Neural progenitor cell (in vitro differentiated cells): ENCODE measurements around the gene CELSR3. TPM values are rescaled to one million over a fixed set of nuclear protein-coding genes. Genes with fewer than 3 reads are reported as not detected.

Source experiments
- DNase-seq: peaks from one replicate; pipeline ENCODE4 v3.0.0-alpha.2; 2016; ENCODE audit warnings: low spot score
- H2AFZ ChIP-seq: fragments of 200-600 bp; sonication (generic); replicated peaks from 2 replicates; pipeline ENCODE4 v1.6.1; 2016; ENCODE audit warnings: antibody characterized with exemption
- H3F3A ChIP-seq: fragments of 200-600 bp; sonication (generic); 2 replicates; pipeline ENCODE4 v1.6.1; 2016; ENCODE audit warnings: antibody characterized with exemption, low read depth
- H3K27ac ChIP-seq: fragments of 200-600 bp; sonication (generic); 2 replicates; pipeline ENCODE4 v1.5.1; 2016; ENCODE audit warnings: mild to moderate bottlenecking
- H3K27me3 ChIP-seq: fragments of 200-600 bp; sonication (generic); 2 replicates; pipeline ENCODE4 v1.6.1; 2016; ENCODE audit warnings: mild to moderate bottlenecking, moderate library complexity
- H3K36me3 ChIP-seq: fragments of 200-600 bp; sonication (generic); 2 replicates; pipeline ENCODE4 v1.5.1; 2016
- H3K4me1 ChIP-seq: fragments of 200-600 bp; sonication (generic); 2 replicates; pipeline ENCODE4 v1.6.1; 2016; ENCODE audit warnings: mixed run types
- H3K4me2 ChIP-seq: fragments of 200-600 bp; sonication (generic); 2 replicates; pipeline ENCODE4 v1.6.1; 2016
- H3K4me3 ChIP-seq: fragments of 200-600 bp; sonication (generic); 2 replicates; pipeline ENCODE4 v1.5.1; 2016
- H3K79me2 ChIP-seq: fragments of 200-600 bp; sonication (generic); 2 replicates; pipeline ENCODE4 v1.6.1; 2016; ENCODE audit warnings: low read depth
- H3K9ac ChIP-seq: fragments of 200-600 bp; sonication (generic); 2 replicates; pipeline ENCODE4 v1.6.1; 2016
- H3K9me3 ChIP-seq: fragments of 200-600 bp; sonication (generic); 2 replicates; pipeline ENCODE4 v1.5.1; 2016; ENCODE audit warnings: low read depth
- H4K20me1 ChIP-seq: fragments of 200-600 bp; sonication (generic); 2 replicates; pipeline ENCODE4 v1.6.1; 2016; ENCODE audit warnings: low read depth
- H3K27ac Mint-ChIP-seq: 3 replicates; pipeline ENCODE4 v1.8.0; 2021; ENCODE audit warnings: mixed read lengths
- H3K27me3 Mint-ChIP-seq: 2 replicates; pipeline ENCODE4 v1.8.0; 2022; ENCODE audit warnings: low read depth, mild to moderate bottlenecking, inconsistent platforms, moderate library complexity, mixed read lengths; ENCODE audit not compliant: insufficient read depth
- H3K36me3 Mint-ChIP-seq: 3 replicates; pipeline ENCODE4 v1.8.0; 2021; ENCODE audit warnings: mixed read lengths
- H3K4me1 Mint-ChIP-seq: 3 replicates; pipeline ENCODE4 v1.8.0; 2021; ENCODE audit warnings: mixed read lengths
- H3K4me3 Mint-ChIP-seq: 3 replicates; pipeline ENCODE4 v1.8.0; 2021; ENCODE audit warnings: mild to moderate bottlenecking, moderate library complexity, mixed read lengths
- H3K9me3 Mint-ChIP-seq: 3 replicates; pipeline ENCODE4 v1.8.0; 2020; ENCODE audit warnings: mixed read lengths
- EZH2 ChIP-seq: fragments of 200-600 bp; sonication (generic); IDR thresholded peaks from 2 replicates; pipeline ENCODE4 v1.6.1; 2017; ENCODE audit warnings: antibody characterized with exemption, mild to moderate bottlenecking, moderate library complexity
- EZH2phosphoT487 ChIP-seq: fragments of 200-600 bp; sonication (generic); IDR thresholded peaks from 2 replicates; pipeline ENCODE4 v1.6.1; 2017; ENCODE audit warnings: antibody characterized with exemption
- total RNA-seq: library from RNA; depleted of rRNA; stranded (reverse); fragments of >200 nt; gene quantifications from 2 replicates; pipeline ENCODE4 v1.2.3, GENCODE V29; 2015; ENCODE audit warnings: low replicate concordance
- TF ChIP-seq, protein P1 (sequence below): fragments of 200-600 bp; sonication (generic); IDR thresholded peaks from 2 replicates; pipeline ENCODE4 v1.5.1; 2017; ENCODE audit warnings: antibody characterized with exemption, mild to moderate bottlenecking

Gene CELSR3
- total RNA-seq, 1 donor from 2014 or later, result 9.9 TPM

DNA sequence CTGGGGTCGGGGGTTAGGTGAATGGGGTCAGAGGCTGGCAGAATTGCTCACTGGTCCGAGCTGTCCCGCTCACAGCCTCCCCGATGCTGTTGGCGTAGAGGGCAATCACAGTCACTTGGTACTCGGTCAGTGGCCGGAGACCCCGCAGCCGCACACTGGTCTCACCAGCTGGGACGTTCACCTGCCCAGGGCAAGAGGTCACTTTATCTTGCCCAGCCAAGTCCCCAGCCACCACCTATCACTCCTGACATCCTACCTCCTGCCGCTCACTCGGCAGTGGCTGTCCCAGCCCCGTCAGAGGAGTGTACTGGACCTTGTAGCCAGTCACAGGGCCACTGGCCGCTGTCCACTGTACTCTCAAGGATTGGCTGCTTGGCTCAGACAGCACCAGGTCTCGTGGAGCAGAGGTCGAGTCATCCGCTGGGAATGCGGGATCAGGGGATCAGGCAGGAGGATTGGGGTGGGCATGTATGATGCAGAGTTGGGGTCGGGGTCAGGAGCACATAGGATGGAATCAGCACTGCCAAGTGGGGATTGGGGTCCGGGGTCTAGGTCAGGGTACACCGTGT is 70.1 kb downstream of the CELSR3 start:
- Mint-ChIP-seq H3K27me3 (peaks cover 11% of the 10 kb centered on the region), H3K36me3 (peaks cover 8% of the 10 kb centered on the region), H3K27ac (no peak overlapping the region), H3K9me3 (no peaks in the 10 kb centered on the region), H3K4me3 (no peak overlapping the region), H3K4me1 (peaks cover 13% of the 10 kb centered on the region)
- Histone ChIP-seq H3K27ac (no peak overlapping the region), H3K4me2 (no peak overlapping the region), H3K9me3 (no peaks in the 10 kb centered on the region), H3K79me2 (no peaks in the 10 kb centered on the region), H3K4me1 (no peaks in the 10 kb centered on the region), H3K27me3 (no peaks in the 10 kb centered on the region), H3K9ac (no peak overlapping the region), H2AFZ (no peak overlapping the region), H3F3A (no peaks in the 10 kb centered on the region), H3K36me3 (no peaks in the 10 kb centered on the region), H4K20me1 (no peaks in the 10 kb centered on the region), H3K4me3 (no peak overlapping the region)
- DNase-seq, result no peak
- no peak for TF ChIP-seq EZH2
- no peak for TF ChIP-seq EZH2phosphoT487
- TF ChIP-seq, protein P1, sequence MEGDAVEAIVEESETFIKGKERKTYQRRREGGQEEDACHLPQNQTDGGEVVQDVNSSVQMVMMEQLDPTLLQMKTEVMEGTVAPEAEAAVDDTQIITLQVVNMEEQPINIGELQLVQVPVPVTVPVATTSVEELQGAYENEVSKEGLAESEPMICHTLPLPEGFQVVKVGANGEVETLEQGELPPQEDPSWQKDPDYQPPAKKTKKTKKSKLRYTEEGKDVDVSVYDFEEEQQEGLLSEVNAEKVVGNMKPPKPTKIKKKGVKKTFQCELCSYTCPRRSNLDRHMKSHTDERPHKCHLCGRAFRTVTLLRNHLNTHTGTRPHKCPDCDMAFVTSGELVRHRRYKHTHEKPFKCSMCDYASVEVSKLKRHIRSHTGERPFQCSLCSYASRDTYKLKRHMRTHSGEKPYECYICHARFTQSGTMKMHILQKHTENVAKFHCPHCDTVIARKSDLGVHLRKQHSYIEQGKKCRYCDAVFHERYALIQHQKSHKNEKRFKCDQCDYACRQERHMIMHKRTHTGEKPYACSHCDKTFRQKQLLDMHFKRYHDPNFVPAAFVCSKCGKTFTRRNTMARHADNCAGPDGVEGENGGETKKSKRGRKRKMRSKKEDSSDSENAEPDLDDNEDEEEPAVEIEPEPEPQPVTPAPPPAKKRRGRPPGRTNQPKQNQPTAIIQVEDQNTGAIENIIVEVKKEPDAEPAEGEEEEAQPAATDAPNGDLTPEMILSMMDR, result no peak

DNA sequence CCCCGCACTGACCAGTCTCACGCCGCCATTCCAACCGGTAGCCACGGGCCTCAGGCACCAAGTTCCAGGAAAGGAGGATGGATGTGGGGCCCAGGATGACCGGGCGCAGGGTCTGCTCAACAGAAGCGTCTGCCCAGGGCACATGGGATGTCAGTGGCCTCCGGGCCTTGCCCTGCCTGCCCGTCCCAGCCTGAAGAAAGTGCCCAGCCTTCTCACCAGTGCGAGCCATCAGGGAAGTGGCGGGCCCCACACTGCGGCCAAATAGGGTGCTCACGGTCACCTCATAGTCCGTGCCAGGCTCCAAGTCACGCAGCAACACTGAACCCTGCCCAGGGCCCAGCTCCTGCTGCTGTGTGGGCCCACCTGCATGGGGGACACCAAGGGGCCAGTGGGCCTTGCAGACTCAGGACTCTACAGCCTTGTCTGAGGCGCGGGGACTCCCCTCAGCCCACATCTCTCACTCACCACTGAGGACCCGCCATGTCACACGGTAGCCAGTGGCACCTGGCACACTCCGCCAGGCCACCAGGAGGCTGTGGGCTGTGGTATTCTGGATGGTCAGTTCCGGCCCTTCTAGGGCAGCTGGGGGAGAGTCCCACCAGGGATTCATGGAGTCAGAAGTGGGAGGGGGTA is 70.7 kb downstream of the CELSR3 start:
- no peak overlapping the region for H3K27ac ChIP-seq
- no peak overlapping the region for H3K4me2 ChIP-seq
- H3K4me1 ChIP-seq, result no peaks in the 10 kb centered on the region
- H3K4me3 Mint-ChIP-seq, result no peak overlapping the region
- H3K27me3 ChIP-seq, result no peaks in the 10 kb centered on the region
- no peak overlapping the region for H3K9ac ChIP-seq
- H3F3A ChIP-seq, result no peaks in the 10 kb centered on the region
- H3K36me3 Mint-ChIP-seq, result peaks cover 4% of the 10 kb centered on the region
- H3K27ac Mint-ChIP-seq, result no peak overlapping the region
- no peaks in the 10 kb centered on the region for H3K36me3 ChIP-seq
- peaks cover 10% of the 10 kb centered on the region for H3K4me1 Mint-ChIP-seq
- H3K4me3 ChIP-seq, result no peak overlapping the region
- TF ChIP-seq EZH2phosphoT487 (no peak), EZH2 (no peak)
- TF ChIP-seq, protein P1, result no peak
- H3K9me3 ChIP-seq, result no peaks in the 10 kb centered on the region
- H2AFZ ChIP-seq, result no peak overlapping the region
- no peaks in the 10 kb centered on the region for H3K79me2 ChIP-seq
- no peak for DNase-seq
- no peaks in the 10 kb centered on the region for H4K20me1 ChIP-seq
- peaks cover 8% of the 10 kb centered on the region for H3K27me3 Mint-ChIP-seq
- no peaks in the 10 kb centered on the region for H3K9me3 Mint-ChIP-seq

DNA sequence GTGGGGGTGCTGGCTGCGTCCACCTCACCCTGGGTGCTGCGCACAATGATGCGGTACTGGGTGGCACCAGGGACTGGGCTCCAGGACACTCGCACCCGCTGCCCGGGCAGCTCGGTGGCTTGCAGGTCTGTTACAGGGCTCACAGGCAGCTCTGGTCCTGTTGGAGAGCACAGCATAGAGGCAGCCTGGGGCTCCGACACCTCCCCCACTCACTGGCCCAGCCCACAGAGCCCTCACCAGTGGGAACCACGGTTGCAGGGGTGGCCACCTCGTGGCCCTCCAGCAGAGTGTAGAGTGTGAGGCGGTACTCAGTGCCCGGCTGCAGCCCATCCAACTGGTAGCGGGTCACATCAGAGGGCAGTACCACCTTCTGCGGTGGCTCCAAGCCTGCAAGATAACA is 71.2 kb downstream of the CELSR3 start:
- Histone ChIP-seq H3K79me2 (no peaks in the 10 kb centered on the region), H3K4me2 (no peak overlapping the region), H3K27me3 (no peaks in the 10 kb centered on the region), H3K27ac (no peak overlapping the region), H3K9ac (no peak overlapping the region), H3F3A (no peaks in the 10 kb centered on the region), H2AFZ (no peak overlapping the region), H3K36me3 (no peaks in the 10 kb centered on the region), H3K4me1 (no peaks in the 10 kb centered on the region), H3K9me3 (no peaks in the 10 kb centered on the region), H3K4me3 (no peak overlapping the region), H4K20me1 (no peaks in the 10 kb centered on the region)
- TF ChIP-seq EZH2, result no peak
- TF ChIP-seq, protein P1, result no peak
- no peak for TF ChIP-seq EZH2phosphoT487
- Mint-ChIP-seq H3K36me3 (peaks cover 4% of the 10 kb centered on the region), H3K4me1 (peaks cover 10% of the 10 kb centered on the region), H3K27me3 (peaks cover 7% of the 10 kb centered on the region), H3K9me3 (no peaks in the 10 kb centered on the region), H3K4me3 (no peak overlapping the region), H3K27ac (no peak overlapping the region)
- no peak for DNase-seq
